CD4-positive, alpha-beta T cell treated with Interleukin-4 for 1 hour (primary cell): ENCODE measurements around the gene TRIO.

Source experiments
- DNase-seq, 2 donors: peaks; one replicate each; pipeline ENCODE4 v3.0.0-alpha.2; 2020 to 2022

Gene TRIO

GRCh38 chr5:14305045-14305444, 161.9 kb downstream of the TRIO start:
- no peak for DNase-seq

- no peak for DNase-seq
These were observed 163.2 kb downstream of the TRIO start for GRCh38 chr5:14306329-14306815.

DNA sequence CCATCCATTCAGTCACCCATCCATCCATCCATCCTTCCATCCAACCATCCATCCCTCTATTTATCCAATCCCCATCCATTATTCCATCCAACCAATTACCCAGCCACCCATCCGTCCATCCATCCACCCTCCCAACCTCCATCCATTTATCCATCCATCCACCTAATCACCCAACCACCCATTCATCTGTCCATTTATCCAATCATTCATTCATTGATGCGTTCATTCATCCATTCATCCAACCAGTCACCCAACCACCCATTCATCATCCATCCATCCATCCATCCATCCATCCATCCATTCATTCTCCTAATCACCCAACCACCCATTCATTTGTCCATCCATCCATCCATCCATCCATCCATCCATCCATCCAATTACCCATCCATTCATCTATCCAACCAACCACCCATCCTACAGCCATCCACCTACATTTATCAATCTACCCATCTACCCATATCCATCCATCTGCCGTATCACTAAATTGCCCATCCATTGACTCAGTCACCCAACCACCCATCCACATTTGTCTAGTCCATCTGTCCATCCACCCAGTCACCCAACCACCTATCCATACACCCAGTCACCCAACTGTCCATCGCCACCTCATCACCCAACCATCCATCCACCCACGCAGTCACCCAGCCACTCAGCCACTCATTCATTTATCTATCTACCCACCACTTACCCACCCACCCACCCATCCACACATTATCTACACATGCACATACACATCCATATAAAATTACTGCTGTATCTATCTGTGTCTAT, 165.4 kb downstream of the TRIO start:
- no peak for DNase-seq

DNA sequence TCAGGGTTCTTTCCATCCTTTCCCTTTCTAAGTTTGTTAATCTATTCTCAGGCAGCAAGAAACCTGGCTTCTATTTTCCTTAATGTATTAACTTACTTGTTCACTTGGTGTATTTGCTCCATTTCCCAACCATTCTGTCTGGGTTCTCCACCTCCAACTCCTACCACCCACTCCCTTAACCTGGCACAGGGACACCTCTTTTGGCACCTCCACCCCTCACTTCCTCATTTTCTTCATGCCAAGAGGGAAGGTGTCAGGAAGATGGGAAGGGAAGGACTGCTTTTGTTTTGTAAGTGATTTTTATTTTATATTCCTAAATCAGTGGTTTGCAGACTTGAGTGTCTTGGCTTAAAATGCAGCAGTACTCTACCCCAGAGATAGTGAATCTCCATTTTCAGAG, 166.1 kb downstream of the TRIO start:
- DNase-seq: no peak

GRCh38 chr5:14309878-14310531, 166.9 kb downstream of the TRIO start:
- DNase-seq: no peak

DNA sequence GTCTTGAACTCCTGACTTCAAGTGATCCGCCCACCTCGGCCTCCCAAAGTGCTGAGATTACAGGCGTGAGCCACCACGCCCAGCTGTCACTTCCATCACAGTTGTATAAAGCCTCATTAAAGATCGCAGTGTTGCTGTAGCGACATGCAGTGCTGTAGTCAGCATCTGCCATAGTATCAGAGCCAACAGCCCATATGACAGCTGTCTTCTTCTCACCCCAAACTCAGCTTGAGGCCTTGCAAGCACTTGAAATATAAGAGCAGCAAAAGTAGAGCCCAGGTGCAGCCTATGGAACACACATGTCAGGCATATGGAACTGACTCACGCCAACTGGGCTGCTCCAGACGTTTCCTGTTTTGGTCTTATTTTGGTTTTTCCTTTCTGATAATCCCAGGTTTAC, 167.8 kb downstream of the TRIO start:
- DNase-seq: no peak

DNA sequence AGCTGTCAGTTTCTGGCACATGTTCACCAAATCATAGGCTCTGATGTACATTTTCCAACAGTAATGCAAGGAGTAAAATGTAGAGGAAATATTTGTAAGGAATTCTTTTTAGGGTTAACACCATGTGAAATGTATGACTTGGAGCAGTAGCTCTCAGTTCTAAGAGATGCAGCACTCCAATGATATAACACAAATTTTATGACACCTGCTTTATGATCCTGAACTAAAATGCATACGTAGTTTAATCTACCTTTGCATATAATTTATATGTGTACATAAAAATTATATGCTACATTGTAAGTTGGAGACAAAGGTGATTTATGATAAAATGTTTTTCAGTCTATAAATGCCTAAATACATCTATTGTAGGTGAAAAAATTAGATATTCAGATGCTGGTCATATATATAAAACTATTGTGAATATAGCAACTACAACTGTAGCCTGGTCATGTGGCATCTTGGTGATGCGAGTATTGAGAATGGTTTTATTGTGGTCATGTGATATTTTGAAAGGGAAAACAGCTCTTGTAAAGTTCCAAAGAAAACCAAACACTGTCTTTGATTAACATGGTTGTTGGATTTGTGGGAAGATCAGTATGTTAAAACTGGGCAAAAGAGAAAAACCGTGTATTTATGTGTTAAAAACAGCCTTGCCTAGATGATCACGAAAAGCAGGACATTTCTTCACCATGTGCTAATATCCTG, 171.0 kb downstream of the TRIO start:
- DNase-seq: no peak

GRCh38 chr5:14316471-14316870, 173.3 kb downstream of the TRIO start:
- no peak for DNase-seq

- no peak for DNase-seq
These were observed 176.0 kb downstream of the TRIO start for GRCh38 chr5:14319102-14319501.

- no peak for DNase-seq
These were observed 178.8 kb downstream of the TRIO start for GRCh38 chr5:14321936-14322335.

GRCh38 chr5:14322437-14323187, 179.5 kb downstream of the TRIO start:
- no peak for DNase-seq

- no peak for DNase-seq
These were observed 180.3 kb downstream of the TRIO start for GRCh38 chr5:14323466-14323865.

DNA sequence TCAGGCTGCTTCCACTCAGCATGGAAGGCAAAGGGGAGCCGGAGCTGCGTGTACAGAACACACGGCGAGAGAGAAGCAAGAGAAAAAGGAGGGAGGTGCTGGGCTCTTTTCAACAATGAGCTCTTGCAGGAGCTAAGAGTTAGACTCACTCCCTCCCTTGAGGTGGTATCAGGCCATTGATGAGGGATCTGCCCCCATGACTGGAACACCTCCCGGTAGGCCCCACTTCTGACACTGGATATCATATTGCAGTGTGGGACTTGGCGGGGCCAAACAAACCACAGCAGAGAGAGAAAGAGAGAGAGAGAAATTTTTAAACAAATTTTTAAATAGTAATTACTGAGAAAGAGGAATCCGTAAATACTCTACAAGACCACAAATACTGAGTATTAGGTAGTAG, 182.2 kb downstream of the TRIO start:
- no peak for DNase-seq

GRCh38 chr5:14326035-14326903, 183.1 kb downstream of the TRIO start:
- DNase-seq: no peak

- DNase-seq: no peak
These were observed 184.5 kb downstream of the TRIO start for GRCh38 chr5:14327624-14328023.

- DNase-seq: no peak
These were observed 185.0 kb downstream of the TRIO start for GRCh38 chr5:14328144-14328543.

DNA sequence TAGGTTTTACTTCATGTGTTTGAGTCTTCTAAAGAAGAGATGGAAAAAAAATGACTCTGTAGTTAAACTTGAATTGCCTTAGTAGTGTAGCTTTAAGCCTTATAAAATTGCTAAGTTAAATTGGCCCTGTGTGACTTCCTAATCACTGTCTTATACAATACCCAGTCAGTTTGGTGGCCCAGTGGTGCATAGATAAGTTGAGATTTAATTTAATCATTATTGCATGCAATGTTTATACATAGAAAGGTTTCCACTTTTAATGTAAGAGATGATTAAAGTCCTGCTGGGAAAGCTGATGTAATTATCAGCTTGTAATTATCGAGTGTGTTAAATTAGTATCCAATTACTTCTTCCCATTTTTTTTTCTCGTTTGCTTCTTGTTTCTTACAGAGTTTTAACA, 187.1 kb downstream of the TRIO start:
- no peak for DNase-seq

DNA sequence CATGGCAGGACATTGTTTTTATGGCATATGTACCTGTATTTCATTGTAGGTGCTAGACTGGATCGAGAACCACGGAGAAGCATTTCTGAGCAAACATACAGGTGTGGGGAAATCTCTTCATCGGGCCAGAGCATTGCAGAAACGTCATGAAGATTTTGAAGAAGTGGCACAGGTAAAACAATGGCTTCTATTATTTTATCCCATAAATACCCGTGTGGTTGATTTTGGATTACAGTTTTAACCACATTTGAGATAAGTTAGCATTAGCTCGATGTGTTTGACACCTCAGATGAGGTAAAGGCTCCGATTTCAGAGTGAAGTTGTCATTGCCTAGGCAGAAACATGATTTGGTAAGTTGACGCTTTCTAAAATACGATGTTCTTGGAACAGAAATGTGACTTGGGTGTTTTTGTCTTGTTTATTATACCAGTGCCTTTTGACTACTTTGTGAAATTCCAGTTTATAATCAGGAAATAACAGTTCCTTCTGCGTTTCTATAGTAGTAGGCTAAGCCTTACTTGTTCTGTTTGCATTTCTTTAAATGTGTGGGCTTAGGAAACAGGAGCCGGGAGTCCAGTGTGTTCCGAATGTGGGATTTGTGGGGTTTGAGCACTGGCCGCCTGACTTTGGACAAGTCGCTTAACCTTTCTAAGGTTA, 187.7 kb downstream of the TRIO start:
- DNase-seq: no peak

GRCh38 chr5:14331386-14331781, 188.2 kb downstream of the TRIO start:
- DNase-seq: peak; percentile 21 to 41

DNA sequence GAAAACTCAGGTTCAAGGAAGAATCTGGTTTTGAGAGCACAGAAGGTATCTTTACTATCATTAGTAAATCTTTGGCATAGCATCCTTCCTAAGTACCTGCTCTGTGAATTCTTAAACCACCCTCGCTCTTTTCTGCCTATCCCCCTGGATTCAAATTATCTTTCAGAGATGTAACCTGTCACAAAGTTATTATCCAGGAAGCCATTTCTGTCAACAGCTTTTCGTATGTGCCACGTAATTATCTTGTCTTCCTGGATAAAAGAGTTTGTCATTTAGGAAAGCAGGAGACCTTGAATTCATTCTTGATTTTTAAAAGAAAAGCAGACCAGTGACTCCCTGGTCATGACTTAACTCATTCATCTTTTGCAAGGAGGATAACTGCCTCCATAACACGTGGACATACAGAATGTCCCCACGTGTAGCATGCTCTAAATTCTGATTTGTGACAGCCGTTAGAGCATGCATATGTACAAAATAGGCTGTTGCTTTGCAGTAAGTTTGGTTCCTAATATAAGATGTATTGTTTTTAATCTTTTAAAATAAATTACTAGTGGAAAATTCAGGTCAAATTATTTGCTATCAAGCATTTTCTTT, 189.0 kb downstream of the TRIO start:
- DNase-seq: no peak

DNA sequence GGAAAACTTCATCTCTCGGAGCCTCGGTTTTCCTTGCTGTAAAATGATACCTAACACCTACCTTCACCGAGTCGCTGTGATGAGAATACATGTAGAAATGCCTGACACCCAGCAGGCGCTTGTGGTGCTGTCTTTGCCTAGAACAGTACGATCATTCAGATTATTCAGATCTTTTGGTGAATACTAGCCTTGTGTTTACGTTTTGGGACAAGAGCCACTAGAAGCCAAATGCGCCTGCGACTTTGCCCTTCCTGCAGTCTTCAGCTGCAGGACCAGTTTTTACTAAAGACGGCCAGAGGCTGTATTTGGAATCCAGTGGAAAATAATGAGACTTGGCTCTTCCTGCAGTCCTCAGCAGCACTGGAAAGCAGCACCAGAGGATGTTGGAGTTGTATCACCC, 189.6 kb downstream of the TRIO start:
- no peak for DNase-seq
